Liver (tissue), 9 donors: ENCODE data around the gene PITPNC1. TPM values are rescaled to one million over a fixed set of nuclear protein-coding genes. Genes with fewer than 3 reads are reported as not detected.

Experiments used
- DNase-seq: peaks from one replicate; pipeline ENCODE4 v3.0.0-alpha.2; 2017; ENCODE audit warnings: low spot score
- H3K27ac ChIP-seq, 2 donors: one replicate each; pipeline ENCODE4 v1.7.0; 2013; ENCODE audit warnings: inconsistent platforms in 2 of 2, low read length in 2 of 2, control low read depth in 1 of 2, low read depth in 1 of 2, mild to moderate bottlenecking in 1 of 2
- H3K27me3 ChIP-seq, 4 donors: one replicate each; pipeline versions ENCODE4 v1.6.1 to v1.7.0; 2013; ENCODE audit warnings: low read length in 3 of 4, inconsistent platforms in 1 of 4, mild to moderate bottlenecking in 1 of 4, moderate library complexity in 1 of 4; ENCODE audit not compliant: control insufficient read depth in 4 of 4, insufficient read depth in 4 of 4
- H3K36me3 ChIP-seq, 4 donors: one replicate each; pipeline versions ENCODE4 v1.6.1 to v1.7.0; 2013; ENCODE audit warnings: low read length in 3 of 4, mild to moderate bottlenecking in 3 of 4, low read depth in 1 of 4, moderate library complexity in 1 of 4; ENCODE audit not compliant: control insufficient read depth in 4 of 4, insufficient read depth in 3 of 4
- H3K4me1 ChIP-seq, 4 donors: one replicate each; pipeline versions ENCODE4 v1.6.1 to v1.7.0; 2013; ENCODE audit warnings: low read length in 3 of 4, mild to moderate bottlenecking in 3 of 4, moderate library complexity in 1 of 4; ENCODE audit not compliant: control insufficient read depth in 4 of 4, insufficient read depth in 4 of 4
- H3K4me3 ChIP-seq, 3 donors: one replicate each; pipeline versions ENCODE4 v1.6.1 to v1.7.0; 2013; ENCODE audit warnings: low read length in 3 of 3, control low read depth in 1 of 3, low read depth in 1 of 3, mild to moderate bottlenecking in 1 of 3
- H3K9ac ChIP-seq, 2 donors: one replicate each; pipeline ENCODE4 v1.7.0; 2013; ENCODE audit warnings: low read length in 2 of 2, mild to moderate bottlenecking in 2 of 2, moderate library complexity in 2 of 2, control low read depth in 1 of 2, low read depth in 1 of 2
- H3K9me3 ChIP-seq, 4 donors: one replicate each; pipeline versions ENCODE4 v1.6.1 to v1.7.0; 2013; ENCODE audit warnings: low read length in 3 of 4; ENCODE audit not compliant: control insufficient read depth in 4 of 4
- EGR1 ChIP-seq, 2 donors: IDR thresholded peaks; 2 replicates each; pipeline ENCODE4 v1.6.1; 2016 to 2018; ENCODE audit warnings: antibody characterized with exemption in 2 of 2, low read depth in 2 of 2
- FOXA2 ChIP-seq: IDR thresholded peaks from 2 replicates; pipeline ENCODE4 v1.6.1; 2016; ENCODE audit warnings: antibody characterized with exemption
- GABPA ChIP-seq, 2 donors: IDR thresholded peaks in 1 of 2; conservative IDR thresholded peaks in 1 of 2; 2 replicates each; pipeline ENCODE4 v1.6.1; 2016; ENCODE audit warnings: antibody characterized with exemption in 2 of 2, mild to moderate bottlenecking in 1 of 2, moderate library complexity in 1 of 2
- HNF4A ChIP-seq, 2 donors: conservative IDR thresholded peaks; 2 replicates each; pipeline ENCODE4 v1.6.1; 2016; ENCODE audit warnings: antibody characterized with exemption in 2 of 2, mild to moderate bottlenecking in 2 of 2
- HNF4G ChIP-seq: IDR thresholded peaks from 2 replicates; pipeline ENCODE4 v1.6.1; 2016; ENCODE audit warnings: antibody characterized with exemption
- JUND ChIP-seq, 2 donors: IDR thresholded peaks; 2 replicates each; pipeline ENCODE4 v1.6.1; 2016; ENCODE audit warnings: antibody characterized with exemption in 2 of 2
- NR2F2 ChIP-seq: IDR thresholded peaks from 2 replicates; pipeline ENCODE4 v1.6.1; 2016; ENCODE audit warnings: antibody characterized with exemption
- RAD21 ChIP-seq, 2 donors: IDR thresholded peaks; 2 replicates each; pipeline ENCODE4 v1.6.1; 2016; ENCODE audit warnings: antibody characterized with exemption in 2 of 2, mild to moderate bottlenecking in 2 of 2
- SP1 ChIP-seq: IDR thresholded peaks from 2 replicates; pipeline ENCODE4 v1.6.1; 2018; ENCODE audit warnings: antibody characterized with exemption, mild to moderate bottlenecking
- TAF1 ChIP-seq: conservative IDR thresholded peaks from 2 replicates; pipeline ENCODE4 v1.6.1; 2016; ENCODE audit warnings: antibody characterized with exemption, mild to moderate bottlenecking
- YY1 ChIP-seq: IDR thresholded peaks from 2 replicates; pipeline ENCODE4 v1.6.1; 2016; ENCODE audit warnings: antibody characterized with exemption, mild to moderate bottlenecking
- WGBS: extraction: QIAGEN DNeasy Blood & Tissue Kit; methylation state at CpG from one replicate; pipeline ENCODE4 v1.1.7; 2013; 5-methylcytosine and 5-hydroxymethylcytosine counted together
- polyA plus RNA-seq, 2 donors: library from polyadenylated mRNA; stranded (reverse) in 1 of 2; unstranded in 1 of 2; fragments of 200-250 nt in 1 of 2; fragments of >200 nt in 1 of 2; fragmentation: Nextera tagmentation in 1 of 2; extraction: Ambion mirVana in 1 of 2; gene quantifications; one replicate each; pipeline versions ENCODE4 v1.2.1 to v1.2.3, GENCODE V29; 2013 to 2015
- total RNA-seq, 2 donors: library from RNA; depleted of rRNA; stranded (reverse); fragments of >200 nt; gene quantifications; one replicate each; pipeline ENCODE4 v1.2.3, GENCODE V29; 2014
- TF ChIP-seq, protein P1 (sequence below): IDR thresholded peaks from 2 replicates; pipeline ENCODE4 v1.6.1; 2016; ENCODE audit warnings: antibody characterized with exemption, mild to moderate bottlenecking
- TF ChIP-seq, protein P2 (sequence below): IDR thresholded peaks from 2 replicates; pipeline ENCODE4 v1.6.1; 2016; ENCODE audit warnings: antibody characterized with exemption
- TF ChIP-seq, protein P3 (sequence below): IDR thresholded peaks from 2 replicates; pipeline ENCODE4 v1.6.1; 2016; ENCODE audit warnings: antibody characterized with exemption
- TF ChIP-seq, protein P4 (sequence below): fragments of 150-350 bp; IDR thresholded peaks from 2 replicates; pipeline ENCODE4 v1.5.1; 2017; ENCODE audit warnings: improper control_type of control experiment, low read depth, low read length; ENCODE audit not compliant: missing input control
- donor health status: healthy.
- donor health status: healthy.
- donor health status: healthy.
- donor health status: healthy.
- donor health status: healthy.

The PITPNC1 gene
- total and polyA plus RNA-seq, 4 donors, result 2.3 to 10.2 (median 5.7) TPM

DNA sequence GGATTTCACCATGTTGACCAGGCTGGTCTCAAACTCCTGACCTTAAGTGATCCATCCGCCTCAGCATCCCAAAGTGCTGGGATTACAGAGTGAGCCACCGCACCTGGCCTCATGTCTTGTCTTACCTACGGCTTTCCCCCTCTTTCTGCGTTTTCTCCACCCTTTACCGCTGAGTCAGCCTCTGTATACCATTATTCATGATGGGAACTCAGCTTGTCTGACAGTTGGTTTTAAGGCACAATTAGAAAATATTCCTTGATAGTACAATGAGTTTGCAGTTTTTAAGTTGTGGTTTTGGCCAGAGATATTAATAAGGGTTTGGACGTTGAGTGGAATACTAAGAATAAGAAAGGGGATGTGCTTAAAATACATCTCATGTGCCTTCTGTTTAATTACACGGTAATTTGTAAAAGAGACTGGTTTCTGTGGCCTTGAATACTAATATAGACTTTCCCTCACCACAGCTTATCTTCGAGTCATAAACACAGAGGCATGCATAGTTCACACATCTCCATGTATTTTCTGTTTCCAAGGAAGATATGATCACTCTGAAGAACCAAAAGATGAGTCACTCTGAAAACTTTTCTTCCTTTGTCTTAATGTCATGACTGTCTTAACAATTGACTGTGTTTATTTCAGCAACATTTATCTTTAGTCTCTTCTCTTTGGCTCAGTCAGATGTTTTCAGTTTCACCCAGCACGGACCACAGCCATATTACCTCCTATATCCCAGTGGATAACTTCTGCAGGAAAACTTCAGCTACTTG, 54.4 kb downstream of the PITPNC1 start:
- H3K4me1 ChIP-seq, result no peaks in the 10 kb centered on the region
- H3K27ac ChIP-seq, result no peak overlapping the region
- DNase-seq, result no peak
- H3K9me3 ChIP-seq, result no peaks in the 10 kb centered on the region
- H3K4me3 ChIP-seq, result no peak overlapping the region
- 81% methylated on average over 9 of the region's 9 CpGs for WGBS
- H3K36me3 ChIP-seq, result no peaks in the 10 kb centered on the region
- H3K9ac ChIP-seq, result no peak overlapping the region
- no peaks in the 10 kb centered on the region for H3K27me3 ChIP-seq
- TF ChIP-seq, protein P1, sequence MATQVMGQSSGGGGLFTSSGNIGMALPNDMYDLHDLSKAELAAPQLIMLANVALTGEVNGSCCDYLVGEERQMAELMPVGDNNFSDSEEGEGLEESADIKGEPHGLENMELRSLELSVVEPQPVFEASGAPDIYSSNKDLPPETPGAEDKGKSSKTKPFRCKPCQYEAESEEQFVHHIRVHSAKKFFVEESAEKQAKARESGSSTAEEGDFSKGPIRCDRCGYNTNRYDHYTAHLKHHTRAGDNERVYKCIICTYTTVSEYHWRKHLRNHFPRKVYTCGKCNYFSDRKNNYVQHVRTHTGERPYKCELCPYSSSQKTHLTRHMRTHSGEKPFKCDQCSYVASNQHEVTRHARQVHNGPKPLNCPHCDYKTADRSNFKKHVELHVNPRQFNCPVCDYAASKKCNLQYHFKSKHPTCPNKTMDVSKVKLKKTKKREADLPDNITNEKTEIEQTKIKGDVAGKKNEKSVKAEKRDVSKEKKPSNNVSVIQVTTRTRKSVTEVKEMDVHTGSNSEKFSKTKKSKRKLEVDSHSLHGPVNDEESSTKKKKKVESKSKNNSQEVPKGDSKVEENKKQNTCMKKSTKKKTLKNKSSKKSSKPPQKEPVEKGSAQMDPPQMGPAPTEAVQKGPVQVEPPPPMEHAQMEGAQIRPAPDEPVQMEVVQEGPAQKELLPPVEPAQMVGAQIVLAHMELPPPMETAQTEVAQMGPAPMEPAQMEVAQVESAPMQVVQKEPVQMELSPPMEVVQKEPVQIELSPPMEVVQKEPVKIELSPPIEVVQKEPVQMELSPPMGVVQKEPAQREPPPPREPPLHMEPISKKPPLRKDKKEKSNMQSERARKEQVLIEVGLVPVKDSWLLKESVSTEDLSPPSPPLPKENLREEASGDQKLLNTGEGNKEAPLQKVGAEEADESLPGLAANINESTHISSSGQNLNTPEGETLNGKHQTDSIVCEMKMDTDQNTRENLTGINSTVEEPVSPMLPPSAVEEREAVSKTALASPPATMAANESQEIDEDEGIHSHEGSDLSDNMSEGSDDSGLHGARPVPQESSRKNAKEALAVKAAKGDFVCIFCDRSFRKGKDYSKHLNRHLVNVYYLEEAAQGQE, result no peak
- TF ChIP-seq, protein P2, sequence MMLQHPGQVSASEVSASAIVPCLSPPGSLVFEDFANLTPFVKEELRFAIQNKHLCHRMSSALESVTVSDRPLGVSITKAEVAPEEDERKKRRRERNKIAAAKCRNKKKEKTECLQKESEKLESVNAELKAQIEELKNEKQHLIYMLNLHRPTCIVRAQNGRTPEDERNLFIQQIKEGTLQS, result no peak
- TF ChIP-seq JUND (IDR thresholded peaks at IDR 0.05) (peak in 1 of 2 donors; percentile 38), TAF1 (no peak)
- TF ChIP-seq, protein P3, sequence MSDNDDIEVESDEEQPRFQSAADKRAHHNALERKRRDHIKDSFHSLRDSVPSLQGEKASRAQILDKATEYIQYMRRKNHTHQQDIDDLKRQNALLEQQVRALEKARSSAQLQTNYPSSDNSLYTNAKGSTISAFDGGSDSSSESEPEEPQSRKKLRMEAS, result no peak

DNA sequence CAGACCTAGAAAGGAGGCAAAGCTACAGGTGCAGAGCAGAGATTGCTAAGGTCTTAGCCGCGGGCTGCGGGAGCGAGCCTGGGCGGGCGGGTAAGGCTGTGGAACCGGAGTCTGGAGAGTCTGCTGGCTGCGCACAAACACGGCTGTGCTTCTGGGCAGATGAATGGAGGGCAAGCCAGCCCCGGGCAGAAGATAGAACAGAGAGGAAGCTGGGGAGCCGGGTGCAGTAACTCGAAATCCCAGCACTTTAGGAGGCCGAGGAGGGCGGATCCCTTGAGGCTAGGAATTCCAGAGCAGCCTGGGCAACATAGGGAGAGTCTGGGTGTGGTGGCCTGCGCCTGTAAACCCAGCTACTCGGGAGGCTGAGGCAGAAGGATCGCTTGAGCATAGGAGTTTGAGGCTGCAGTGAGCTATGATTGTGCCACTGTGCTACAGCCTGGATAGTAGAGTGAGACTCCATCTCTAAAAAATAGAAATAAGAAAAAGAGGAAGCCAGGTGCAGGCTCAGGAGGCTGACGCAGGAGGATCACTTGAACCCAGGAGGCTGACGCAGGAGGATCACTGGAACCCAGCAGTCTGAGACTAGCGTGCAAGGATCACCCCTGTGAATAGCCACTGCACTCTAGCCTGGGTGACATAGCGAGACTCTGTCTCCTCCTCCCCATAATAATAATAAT, 56.3 kb downstream of the PITPNC1 start:
- H3K4me1 ChIP-seq, result no peaks in the 10 kb centered on the region
- H3K27me3 ChIP-seq, result no peaks in the 10 kb centered on the region
- H3K9me3 ChIP-seq, result no peaks in the 10 kb centered on the region
- DNase-seq, result no peak
- TF ChIP-seq YY1, result no peak
- TF ChIP-seq, protein P1, result no peak
- no peak for TF ChIP-seq TAF1
- no peak for TF ChIP-seq SP1
- TF ChIP-seq HNF4A (conservative IDR thresholded peaks at IDR 0.05), result no peak
- no peak for TF ChIP-seq EGR1 (IDR thresholded peaks at IDR 0.05; ENCODE audit: low read depth in 2 of 2)
- no peak for TF ChIP-seq NR2F2
- no peak for TF ChIP-seq FOXA2
- TF ChIP-seq HNF4G, result no peak
- TF ChIP-seq, protein P4, sequence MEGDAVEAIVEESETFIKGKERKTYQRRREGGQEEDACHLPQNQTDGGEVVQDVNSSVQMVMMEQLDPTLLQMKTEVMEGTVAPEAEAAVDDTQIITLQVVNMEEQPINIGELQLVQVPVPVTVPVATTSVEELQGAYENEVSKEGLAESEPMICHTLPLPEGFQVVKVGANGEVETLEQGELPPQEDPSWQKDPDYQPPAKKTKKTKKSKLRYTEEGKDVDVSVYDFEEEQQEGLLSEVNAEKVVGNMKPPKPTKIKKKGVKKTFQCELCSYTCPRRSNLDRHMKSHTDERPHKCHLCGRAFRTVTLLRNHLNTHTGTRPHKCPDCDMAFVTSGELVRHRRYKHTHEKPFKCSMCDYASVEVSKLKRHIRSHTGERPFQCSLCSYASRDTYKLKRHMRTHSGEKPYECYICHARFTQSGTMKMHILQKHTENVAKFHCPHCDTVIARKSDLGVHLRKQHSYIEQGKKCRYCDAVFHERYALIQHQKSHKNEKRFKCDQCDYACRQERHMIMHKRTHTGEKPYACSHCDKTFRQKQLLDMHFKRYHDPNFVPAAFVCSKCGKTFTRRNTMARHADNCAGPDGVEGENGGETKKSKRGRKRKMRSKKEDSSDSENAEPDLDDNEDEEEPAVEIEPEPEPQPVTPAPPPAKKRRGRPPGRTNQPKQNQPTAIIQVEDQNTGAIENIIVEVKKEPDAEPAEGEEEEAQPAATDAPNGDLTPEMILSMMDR, result no peak
- no peak for TF ChIP-seq GABPA (IDR thresholded peaks at IDR 0.05 in 1 of 2, conservative IDR thresholded peaks at IDR 0.05 in 1 of 2)
- TF ChIP-seq, protein P3, result no peak
- TF ChIP-seq JUND (IDR thresholded peaks at IDR 0.05), result no peak
- TF ChIP-seq RAD21 (IDR thresholded peaks at IDR 0.05), result no peak
- no peak overlapping the region for H3K9ac ChIP-seq
- no peaks in the 10 kb centered on the region for H3K36me3 ChIP-seq
- 94% methylated on average over 21 of the region's 21 CpGs for WGBS
- H3K4me3 ChIP-seq, result no peak overlapping the region
- peak overlapping the region in 1 of 2 donors; percentile 14 for H3K27ac ChIP-seq
